Osteocyte (in vitro differentiated cells): ENCODE data around the gene B4GALT1. TPM values are rescaled to one million over a fixed set of nuclear protein-coding genes. Genes with fewer than 3 reads are reported as not detected.

Experiments used
- DNase-seq: peaks from one replicate; pipeline ENCODE4 v3.0.0; 2021; ENCODE audit warnings: mixed read lengths; ENCODE audit not compliant: unreplicated experiment; ENCODE audit errors: extremely low spot score
- H3K27ac Mint-ChIP-seq: one replicate; pipeline ENCODE4 v1.8.0; 2021; ENCODE audit warnings: mild to moderate bottlenecking, mixed read lengths; ENCODE audit not compliant: unreplicated experiment
- H3K27me3 Mint-ChIP-seq: one replicate; pipeline ENCODE4 v1.8.0; 2021; ENCODE audit warnings: mixed read lengths; ENCODE audit not compliant: unreplicated experiment
- H3K36me3 Mint-ChIP-seq: one replicate; pipeline ENCODE4 v1.8.0; 2021; ENCODE audit warnings: mixed read lengths; ENCODE audit not compliant: unreplicated experiment
- H3K4me1 Mint-ChIP-seq: one replicate; pipeline ENCODE4 v1.8.0; 2021; ENCODE audit warnings: mixed read lengths; ENCODE audit not compliant: unreplicated experiment
- H3K4me3 Mint-ChIP-seq: one replicate; pipeline ENCODE4 v1.8.0; 2021; ENCODE audit warnings: mild to moderate bottlenecking, moderate library complexity, mixed read lengths; ENCODE audit not compliant: unreplicated experiment
- H3K9me3 Mint-ChIP-seq: one replicate; pipeline ENCODE4 v1.8.0; 2021; ENCODE audit warnings: mixed read lengths; ENCODE audit not compliant: unreplicated experiment
- total RNA-seq: library from RNA; stranded (reverse); gene quantifications from 2 replicates; pipeline ENCODE4 v1.2.1, GENCODE V29; 2021
- TF ChIP-seq, protein P1 (sequence below): fragments of 200-600 bp; sonication (generic); IDR thresholded peaks from 2 replicates; pipeline ENCODE4 v1.5.0; 2021; ENCODE audit warnings: antibody characterized with exemption, mild to moderate bottlenecking, moderate library complexity

Gene B4GALT1
- total RNA-seq, 1 donor from 2014 or later: 40.9 TPM

GRCh38 chr9:33116860-33117259 is 50.3 kb downstream of the B4GALT1 start:
- Mint-ChIP-seq H3K27me3 (no peaks in the 10 kb centered on the region), H3K9me3 (no peaks in the 10 kb centered on the region), H3K4me1 (peaks cover 46% of the 10 kb centered on the region), H3K4me3 (no peak overlapping the region), H3K36me3 (peaks cover 11% of the 10 kb centered on the region), H3K27ac (peak overlapping the region; percentile 52)
- TF ChIP-seq, protein P1, sequence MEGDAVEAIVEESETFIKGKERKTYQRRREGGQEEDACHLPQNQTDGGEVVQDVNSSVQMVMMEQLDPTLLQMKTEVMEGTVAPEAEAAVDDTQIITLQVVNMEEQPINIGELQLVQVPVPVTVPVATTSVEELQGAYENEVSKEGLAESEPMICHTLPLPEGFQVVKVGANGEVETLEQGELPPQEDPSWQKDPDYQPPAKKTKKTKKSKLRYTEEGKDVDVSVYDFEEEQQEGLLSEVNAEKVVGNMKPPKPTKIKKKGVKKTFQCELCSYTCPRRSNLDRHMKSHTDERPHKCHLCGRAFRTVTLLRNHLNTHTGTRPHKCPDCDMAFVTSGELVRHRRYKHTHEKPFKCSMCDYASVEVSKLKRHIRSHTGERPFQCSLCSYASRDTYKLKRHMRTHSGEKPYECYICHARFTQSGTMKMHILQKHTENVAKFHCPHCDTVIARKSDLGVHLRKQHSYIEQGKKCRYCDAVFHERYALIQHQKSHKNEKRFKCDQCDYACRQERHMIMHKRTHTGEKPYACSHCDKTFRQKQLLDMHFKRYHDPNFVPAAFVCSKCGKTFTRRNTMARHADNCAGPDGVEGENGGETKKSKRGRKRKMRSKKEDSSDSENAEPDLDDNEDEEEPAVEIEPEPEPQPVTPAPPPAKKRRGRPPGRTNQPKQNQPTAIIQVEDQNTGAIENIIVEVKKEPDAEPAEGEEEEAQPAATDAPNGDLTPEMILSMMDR: no peak
- no peak for DNase-seq

DNA sequence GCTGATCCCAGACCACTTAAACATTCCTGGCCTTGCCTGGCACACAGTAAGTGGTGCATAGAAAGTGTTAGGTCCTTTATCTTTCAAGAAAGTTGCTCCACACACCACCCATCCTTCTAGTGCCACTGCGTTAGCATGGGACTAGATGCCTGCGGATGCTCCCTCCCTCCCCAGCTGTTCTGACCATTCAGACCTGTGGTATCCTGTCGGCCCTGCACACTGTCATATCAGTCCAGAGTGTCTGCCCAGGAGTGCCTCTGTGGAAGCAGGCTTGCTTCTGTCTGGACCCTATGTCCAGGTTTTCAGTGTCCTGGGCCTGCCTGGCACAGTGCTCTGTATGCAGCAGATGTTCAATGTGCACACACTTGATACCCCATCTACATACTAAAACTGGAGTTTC is 52.4 kb downstream of the B4GALT1 start:
- no peak for DNase-seq
- H3K36me3 Mint-ChIP-seq: peaks cover 18% of the 10 kb centered on the region
- no peak overlapping the region for H3K27ac Mint-ChIP-seq
- no peaks in the 10 kb centered on the region for H3K9me3 Mint-ChIP-seq
- no peak overlapping the region for H3K4me3 Mint-ChIP-seq
- TF ChIP-seq, protein P1: no peak
- H3K4me1 Mint-ChIP-seq: peaks cover 33% of the 10 kb centered on the region
- H3K27me3 Mint-ChIP-seq: no peaks in the 10 kb centered on the region

GRCh38 chr9:33113799-33114547 is 53.2 kb downstream of the B4GALT1 start:
- no peak overlapping the region for H3K4me3 Mint-ChIP-seq
- TF ChIP-seq, protein P1: no peak
- H3K27ac Mint-ChIP-seq: no peak overlapping the region
- H3K4me1 Mint-ChIP-seq: peaks cover 33% of the 10 kb centered on the region
- DNase-seq: no peak
- no peaks in the 10 kb centered on the region for H3K9me3 Mint-ChIP-seq
- no peaks in the 10 kb centered on the region for H3K27me3 Mint-ChIP-seq
- H3K36me3 Mint-ChIP-seq: peaks cover 20% of the 10 kb centered on the region

DNA sequence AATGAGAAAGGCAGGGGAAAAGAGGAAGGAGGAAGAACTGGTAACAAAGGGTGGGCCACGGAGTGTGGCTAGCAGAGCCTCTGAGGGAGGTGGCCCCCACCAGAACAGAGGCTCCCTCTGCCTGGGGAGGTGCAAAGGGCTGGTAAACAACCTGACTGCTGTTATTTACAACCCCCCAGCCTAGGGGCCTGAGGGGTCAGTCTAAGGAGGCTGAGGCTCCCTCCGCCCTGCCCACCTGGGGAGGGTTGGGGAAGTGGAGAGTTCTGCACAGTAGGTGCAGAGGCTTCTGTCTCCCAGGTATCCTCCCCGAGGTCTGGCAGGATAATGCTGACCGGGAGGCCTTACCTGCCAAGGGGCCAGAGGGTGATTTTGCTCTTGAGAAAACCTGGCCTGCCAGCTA is 55.0 kb downstream of the B4GALT1 start:
- no peaks in the 10 kb centered on the region for H3K27me3 Mint-ChIP-seq
- H3K9me3 Mint-ChIP-seq: no peaks in the 10 kb centered on the region
- no peak overlapping the region for H3K4me3 Mint-ChIP-seq
- H3K4me1 Mint-ChIP-seq: peaks cover 31% of the 10 kb centered on the region
- H3K36me3 Mint-ChIP-seq: peaks cover 19% of the 10 kb centered on the region
- TF ChIP-seq, protein P1: no peak
- H3K27ac Mint-ChIP-seq: no peak overlapping the region
- no peak for DNase-seq

DNA sequence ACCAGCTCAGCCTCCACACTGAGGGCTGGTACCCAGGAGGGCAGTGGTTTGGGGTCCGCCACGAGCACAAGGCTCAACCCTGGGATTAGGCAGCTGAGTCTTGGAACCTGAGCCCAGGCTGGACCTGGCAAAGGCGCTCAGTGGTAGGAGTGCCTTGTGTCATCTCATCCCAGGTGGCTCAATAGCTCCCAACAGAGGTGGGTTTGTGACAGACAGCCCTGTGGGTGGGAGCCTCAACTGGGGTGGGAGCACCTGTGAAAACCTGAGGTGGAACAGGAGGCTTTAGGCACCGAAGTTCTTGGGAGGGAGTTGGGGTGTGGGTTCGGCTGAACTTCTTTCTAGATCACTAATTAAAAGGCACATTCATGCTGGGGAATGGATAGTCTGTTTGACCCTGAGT is 55.5 kb downstream of the B4GALT1 start:
- TF ChIP-seq, protein P1: no peak
- Mint-ChIP-seq H3K4me3 (no peak overlapping the region), H3K4me1 (peaks cover 31% of the 10 kb centered on the region), H3K36me3 (peaks cover 19% of the 10 kb centered on the region), H3K9me3 (no peaks in the 10 kb centered on the region), H3K27ac (no peak overlapping the region), H3K27me3 (no peaks in the 10 kb centered on the region)
- DNase-seq: no peak
